GM12873 (cell line): ENCODE results near the gene DCLRE1B.

Source experiments
- TF ChIP-seq, protein P1 (sequence below): IDR thresholded peaks from 2 replicates; pipeline ENCODE4 v1.5.1; 2012; ENCODE audit warnings: low read depth, mild to moderate bottlenecking, moderate library complexity, low read length, control low read depth; ENCODE audit not compliant: insufficient read depth; ENCODE audit errors: missing control alignments

The DCLRE1B gene

DNA sequence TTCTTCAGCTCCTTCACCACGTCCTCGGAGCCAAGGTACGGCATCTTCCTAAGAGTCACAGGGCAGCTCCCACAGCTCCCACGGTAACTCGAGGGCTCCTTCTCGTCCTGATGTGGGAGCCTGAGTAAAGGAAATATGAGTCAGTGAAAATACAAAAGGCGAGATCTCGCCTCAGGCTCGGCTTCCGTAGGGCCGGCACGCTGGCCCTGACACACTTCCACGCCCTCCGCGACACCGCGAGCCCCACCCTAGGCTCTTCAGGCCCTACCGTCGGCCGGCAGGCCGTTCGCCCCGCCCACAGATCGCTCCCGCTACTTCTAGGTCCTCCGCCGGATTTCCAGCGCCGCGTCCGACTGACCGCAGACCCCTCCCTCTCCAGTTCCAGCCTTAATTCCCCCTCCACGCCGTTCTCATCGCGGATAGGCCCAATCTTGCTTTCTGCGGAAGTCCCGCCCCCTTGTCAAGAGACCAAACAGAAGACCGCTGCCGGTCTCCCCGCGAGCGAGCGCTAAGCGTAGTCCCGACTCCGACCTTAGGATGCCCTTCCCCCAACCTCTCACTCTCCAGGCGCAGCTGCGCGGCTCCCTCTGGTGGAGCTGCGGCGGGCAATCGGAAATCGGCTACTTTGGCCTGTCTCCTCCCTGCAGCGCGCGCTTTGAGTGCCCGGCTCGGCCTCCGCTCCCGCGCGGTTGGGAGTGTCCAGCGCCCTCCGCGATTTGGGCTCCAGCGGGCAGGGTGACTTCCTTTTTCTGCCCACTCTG lies at the start of gene DCLRE1B, which contains the start of gene AP4B1:
DCLRE1B (plus strand) TSS at position 653 of the 761 bp plus-strand sequence. CDS start 261 bp downstream, outside the sequence.
AP4B1 (minus strand) TSS at position 126 of the 761 bp plus-strand sequence; CDS start at position 44, 82 bp downstream.
- TF ChIP-seq, protein P1, sequence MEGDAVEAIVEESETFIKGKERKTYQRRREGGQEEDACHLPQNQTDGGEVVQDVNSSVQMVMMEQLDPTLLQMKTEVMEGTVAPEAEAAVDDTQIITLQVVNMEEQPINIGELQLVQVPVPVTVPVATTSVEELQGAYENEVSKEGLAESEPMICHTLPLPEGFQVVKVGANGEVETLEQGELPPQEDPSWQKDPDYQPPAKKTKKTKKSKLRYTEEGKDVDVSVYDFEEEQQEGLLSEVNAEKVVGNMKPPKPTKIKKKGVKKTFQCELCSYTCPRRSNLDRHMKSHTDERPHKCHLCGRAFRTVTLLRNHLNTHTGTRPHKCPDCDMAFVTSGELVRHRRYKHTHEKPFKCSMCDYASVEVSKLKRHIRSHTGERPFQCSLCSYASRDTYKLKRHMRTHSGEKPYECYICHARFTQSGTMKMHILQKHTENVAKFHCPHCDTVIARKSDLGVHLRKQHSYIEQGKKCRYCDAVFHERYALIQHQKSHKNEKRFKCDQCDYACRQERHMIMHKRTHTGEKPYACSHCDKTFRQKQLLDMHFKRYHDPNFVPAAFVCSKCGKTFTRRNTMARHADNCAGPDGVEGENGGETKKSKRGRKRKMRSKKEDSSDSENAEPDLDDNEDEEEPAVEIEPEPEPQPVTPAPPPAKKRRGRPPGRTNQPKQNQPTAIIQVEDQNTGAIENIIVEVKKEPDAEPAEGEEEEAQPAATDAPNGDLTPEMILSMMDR, result peak; percentile 68

DNA sequence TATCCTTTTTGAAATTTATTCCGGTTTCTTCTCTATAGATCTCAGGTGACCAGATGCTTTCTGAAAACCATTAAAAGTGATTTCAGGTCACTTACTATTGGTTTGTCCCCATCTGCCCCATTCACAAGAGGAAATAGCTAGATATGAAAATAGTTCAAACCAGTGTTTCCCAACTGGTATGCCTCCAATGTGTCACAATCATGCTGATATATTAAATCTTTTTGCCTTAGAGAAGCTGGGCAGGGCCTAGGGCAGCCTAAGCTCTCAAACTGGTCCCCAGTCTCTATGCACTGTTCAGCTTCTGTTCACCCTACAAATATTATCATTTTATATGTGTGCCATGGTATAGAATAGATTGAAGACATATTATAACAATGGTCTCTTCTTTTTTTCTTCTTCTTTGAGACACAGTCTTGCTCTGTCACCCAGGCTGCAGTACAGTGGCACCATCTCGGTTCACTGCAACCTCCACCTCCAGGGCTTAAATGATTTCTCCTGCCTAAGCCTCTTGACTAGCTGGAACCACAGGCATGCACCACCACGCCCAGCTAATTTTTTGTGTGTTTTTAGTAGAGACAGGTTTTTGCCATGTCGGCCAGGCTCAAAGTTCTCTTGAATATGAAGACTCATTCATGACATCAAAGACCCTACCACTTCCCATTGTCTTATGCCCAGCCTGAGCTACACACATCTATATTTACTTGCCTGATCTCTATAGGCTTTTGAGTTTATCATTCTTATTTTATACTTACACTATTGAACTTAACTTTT lies 49.3 kb upstream of the DCLRE1B start:
- TF ChIP-seq, protein P1, result no peak

DNA sequence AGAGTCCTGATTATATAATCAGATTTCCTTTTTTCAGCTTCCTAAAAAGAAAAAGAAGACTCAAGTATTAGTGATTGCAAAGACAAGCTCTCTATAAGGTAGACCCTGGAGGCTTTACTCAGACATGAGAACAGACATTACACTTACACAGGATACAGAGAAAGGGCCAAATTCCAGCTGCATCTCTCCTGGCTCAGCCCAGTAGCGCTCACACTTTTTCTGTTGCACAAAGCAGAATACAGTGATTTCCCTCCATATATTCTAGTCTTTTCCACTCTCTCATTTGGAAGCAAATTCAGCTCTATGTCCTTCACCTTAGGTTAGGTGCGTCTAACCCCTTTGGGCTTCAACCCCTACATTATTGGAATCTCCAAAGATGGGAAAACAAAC lies 48.7 kb upstream of the DCLRE1B start:
- TF ChIP-seq, protein P1, result no peak

DNA sequence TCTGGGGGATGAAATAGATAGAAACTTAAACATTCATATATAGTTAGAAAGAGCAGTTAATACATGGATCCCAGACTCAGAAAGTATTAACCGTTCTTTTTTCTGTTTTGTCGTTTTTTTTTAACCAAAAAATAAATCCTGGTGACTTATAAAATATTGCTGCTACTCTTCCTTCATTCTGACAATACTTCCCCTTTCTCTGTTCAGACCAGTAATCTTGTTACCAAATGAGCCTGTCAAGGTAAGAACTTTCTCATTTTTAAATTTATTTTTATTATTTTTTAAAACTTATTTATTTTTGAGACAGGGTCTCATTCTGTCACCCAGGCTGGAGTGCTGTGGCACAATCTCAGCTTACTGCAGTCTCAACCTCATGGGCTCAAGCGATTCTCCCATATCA lies 47.4 kb upstream of the DCLRE1B start:
- TF ChIP-seq, protein P1, result no peak

DNA sequence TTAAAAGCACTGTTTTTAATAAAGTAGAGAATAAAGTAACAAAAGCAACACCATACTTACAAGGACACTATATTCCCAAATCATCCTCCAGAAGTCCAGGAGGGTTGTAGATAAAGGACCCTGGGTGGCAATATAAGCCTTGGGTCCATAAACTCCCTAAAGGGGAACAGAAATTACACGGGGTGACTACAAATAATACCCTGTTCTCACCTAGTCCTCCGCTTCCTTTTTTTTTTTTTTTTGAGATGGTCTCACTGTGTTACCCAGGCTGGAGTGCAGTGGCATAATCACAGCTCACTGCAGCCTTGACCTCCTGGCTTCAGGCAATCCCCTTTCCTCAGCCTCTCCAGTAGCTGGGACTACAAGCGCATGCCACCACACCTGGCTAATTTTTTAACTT lies 46.7 kb upstream of the DCLRE1B start:
- TF ChIP-seq, protein P1, result no peak

DNA sequence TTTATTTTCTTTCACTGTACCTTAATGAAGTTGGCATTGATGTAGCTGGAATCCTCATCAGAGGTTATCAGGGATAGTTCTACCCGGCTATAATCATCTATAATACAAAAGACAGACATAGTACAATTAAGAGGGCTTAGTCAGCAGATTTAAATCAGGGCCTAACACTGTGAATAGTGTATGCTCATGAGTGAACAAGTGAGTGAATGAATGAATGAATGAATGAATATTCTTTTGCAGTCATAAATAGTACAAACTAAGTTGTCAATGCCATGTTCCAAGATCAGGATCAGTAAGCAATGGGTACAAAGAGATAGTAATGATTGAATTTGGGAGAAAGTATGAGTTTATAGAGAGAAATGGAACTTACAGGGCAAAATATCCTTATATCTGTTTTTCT lies 46.1 kb upstream of the DCLRE1B start:
- TF ChIP-seq, protein P1, result no peak

DNA sequence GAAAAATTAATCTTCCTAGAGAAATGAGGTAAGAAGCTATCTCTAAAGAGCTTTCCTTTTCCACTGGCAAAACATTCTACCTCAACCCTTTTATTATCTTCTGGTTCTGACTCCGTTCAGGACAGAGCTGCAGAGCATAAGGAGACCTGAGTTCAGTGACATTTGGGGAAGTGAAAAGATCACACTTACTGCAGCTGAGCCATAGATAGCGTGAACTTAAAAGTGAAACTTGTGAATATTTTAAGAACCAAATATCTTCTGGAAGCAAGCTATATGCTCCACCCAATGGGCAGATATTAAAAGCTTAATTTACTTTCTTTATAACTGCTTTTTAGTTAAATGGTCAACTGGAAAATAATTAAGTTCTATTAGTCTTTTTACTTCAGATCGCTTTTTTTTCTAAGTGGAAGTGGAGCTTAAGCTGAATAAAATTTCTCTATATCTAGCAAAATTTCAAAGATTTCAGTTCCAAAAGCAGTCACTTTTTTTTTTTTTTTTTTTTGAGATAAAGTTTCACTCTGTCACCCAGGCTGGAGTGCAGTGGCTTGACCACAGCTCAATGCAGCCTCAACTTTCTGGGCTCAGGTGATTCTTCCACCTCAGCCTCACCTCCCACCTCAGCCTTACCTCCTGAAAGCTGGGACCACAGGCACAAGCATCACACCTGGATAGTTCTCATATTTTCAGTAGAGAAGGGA lies 45.5 kb upstream of the DCLRE1B start:
- TF ChIP-seq, protein P1, result no peak
